IPS-18a (cell line): ENCODE results near the gene HOGA1.
"Not testable (repeated sequence)": the region's sequence is repeated elsewhere in the genome, so short reads cannot be mapped to it uniquely, and the experiment has no call there.

Experiments
- H3K27ac ChIP-seq: one replicate; pipeline ENCODE4 v1.5.1; 2013; ENCODE audit warnings: low read length
- H3K27me3 ChIP-seq: one replicate; pipeline ENCODE4 v1.6.1; 2013; ENCODE audit warnings: mild to moderate bottlenecking, low read length; ENCODE audit not compliant: control insufficient read depth, insufficient read depth
- H3K36me3 ChIP-seq: one replicate; pipeline ENCODE4 v1.6.1; 2013; ENCODE audit warnings: low read depth, low read length; ENCODE audit not compliant: control insufficient read depth
- H3K4me1 ChIP-seq: one replicate; pipeline ENCODE4 v1.6.1; 2013; ENCODE audit warnings: low read depth, low read length; ENCODE audit not compliant: control insufficient read depth
- H3K4me3 ChIP-seq: one replicate; pipeline ENCODE4 v1.5.1; 2013; ENCODE audit warnings: low read length
- H3K9ac ChIP-seq: one replicate; pipeline ENCODE4 v1.6.1; 2013; ENCODE audit warnings: mild to moderate bottlenecking, low read length, moderate library complexity
- H3K9me3 ChIP-seq: one replicate; pipeline ENCODE4 v1.6.1; 2013; ENCODE audit warnings: low read depth, low read length; ENCODE audit not compliant: control insufficient read depth

Gene HOGA1

GRCh38 chr10:97648562-97649404 lies 64.6 kb downstream of the HOGA1 start:
- Histone ChIP-seq H3K27me3 (no peaks in the 10 kb centered on the region), H3K4me1 (peaks cover 22% of the 10 kb centered on the region), H3K36me3 (peaks cover 37% of the 10 kb centered on the region), H3K27ac (no peak overlapping the region), H3K9me3 (no peaks in the 10 kb centered on the region), H3K4me3 (peak overlapping the region; percentile 46), H3K9ac (no peak overlapping the region)

GRCh38 chr10:97649405-97649750 lies 65.2 kb downstream of the HOGA1 start:
- H3K9ac ChIP-seq, H3K27me3 ChIP-seq: not testable (repeated sequence)
- H3K36me3 ChIP-seq = peaks cover 37% of the 10 kb centered on the region

GRCh38 chr10:97650726-97651125 lies 66.5 kb downstream of the HOGA1 start:
- Histone ChIP-seq H3K27ac (no peak overlapping the region), H3K9me3 (no peaks in the 10 kb centered on the region), H3K4me3 (no peak overlapping the region), H3K9ac (no peak overlapping the region), H3K27me3 (no peaks in the 10 kb centered on the region), H3K4me1 (peaks cover 22% of the 10 kb centered on the region), H3K36me3 (peaks cover 33% of the 10 kb centered on the region)

More at GRCh38 chr10:97649405-97649750, 65.2 kb downstream of the HOGA1 start:
- H3K27ac ChIP-seq, H3K9me3 ChIP-seq: not testable (repeated sequence)
- H3K4me3 ChIP-seq = peak overlapping the region; percentile 46
- peaks cover 22% of the 10 kb centered on the region for H3K4me1 ChIP-seq

GRCh38 chr10:97651773-97652172 lies 67.6 kb downstream of the HOGA1 start:
- H3K36me3 ChIP-seq = peaks cover 42% of the 10 kb centered on the region
- no peak overlapping the region for H3K9ac ChIP-seq
- H3K27ac ChIP-seq = no peak overlapping the region
- H3K9me3 ChIP-seq = no peaks in the 10 kb centered on the region
- no peak overlapping the region for H3K4me3 ChIP-seq
- peaks cover 22% of the 10 kb centered on the region for H3K4me1 ChIP-seq
- no peaks in the 10 kb centered on the region for H3K27me3 ChIP-seq

- peaks cover 50% of the 10 kb centered on the region for H3K36me3 ChIP-seq
- no peak overlapping the region for H3K9ac ChIP-seq
- H3K4me1 ChIP-seq = no peaks in the 10 kb centered on the region
- H3K4me3 ChIP-seq = no peak overlapping the region
- no peaks in the 10 kb centered on the region for H3K9me3 ChIP-seq
- no peaks in the 10 kb centered on the region for H3K27me3 ChIP-seq
- no peak overlapping the region for H3K27ac ChIP-seq
Measured at GRCh38 chr10:97656777-97657176, 72.6 kb downstream of the HOGA1 start.

GRCh38 chr10:97659589-97659988 lies 75.4 kb downstream of the HOGA1 start:
- Histone ChIP-seq H3K27ac (no peak overlapping the region), H3K4me3 (no peak overlapping the region), H3K4me1 (no peaks in the 10 kb centered on the region), H3K27me3 (no peaks in the 10 kb centered on the region), H3K9me3 (no peaks in the 10 kb centered on the region), H3K9ac (no peak overlapping the region), H3K36me3 (peaks cover 49% of the 10 kb centered on the region)
